CD4-positive, alpha-beta T cell treated with Interleukin-15 for 4 hours (primary cell): ENCODE measurements around the gene VPS37D.

Source experiments
- DNase-seq: peaks from one replicate; pipeline ENCODE4 v3.0.0-alpha.2; 2020; ENCODE audit warnings: low spot score

The VPS37D gene

GRCh38 chr7:73680501-73680900 lies 12.9 kb downstream of the VPS37D start:
- DNase-seq = no peak

DNA sequence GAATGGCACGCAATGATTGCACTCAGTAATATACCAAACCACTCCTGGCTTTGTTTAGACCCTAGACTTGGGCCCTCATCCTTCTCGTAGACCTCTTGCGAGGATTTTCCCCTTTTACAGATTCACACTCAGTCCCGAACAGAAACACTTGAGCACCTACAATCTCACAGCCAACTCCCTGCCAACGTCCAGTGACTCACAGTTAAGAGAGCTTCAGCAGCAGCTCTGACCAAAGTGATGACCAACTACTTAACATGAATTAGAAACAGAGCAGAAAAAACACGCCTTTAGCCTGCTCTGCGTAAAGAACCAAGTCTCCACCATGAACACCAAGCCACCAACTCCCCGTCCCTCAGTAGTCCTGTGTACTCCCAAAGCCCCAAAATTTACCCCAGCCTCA lies 13.4 kb downstream of the VPS37D start:
- DNase-seq = no peak

DNA sequence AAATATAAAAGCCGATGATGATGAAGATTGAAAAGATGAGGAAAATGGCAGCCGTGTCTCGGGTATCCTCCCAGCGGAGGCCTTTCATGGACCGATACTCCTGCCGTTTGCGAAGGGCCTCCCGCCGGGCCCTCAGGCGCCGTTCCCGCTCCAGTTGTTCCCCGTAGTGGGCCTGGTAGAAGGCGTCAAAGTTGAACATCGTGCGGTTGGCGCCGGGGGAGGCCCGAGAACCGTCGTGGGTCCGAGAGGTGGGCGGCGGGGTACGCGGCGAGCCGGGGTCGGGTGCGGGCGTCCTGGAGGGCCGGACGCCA lies 15.1 kb downstream of the VPS37D start:
- no peak for DNase-seq

DNA sequence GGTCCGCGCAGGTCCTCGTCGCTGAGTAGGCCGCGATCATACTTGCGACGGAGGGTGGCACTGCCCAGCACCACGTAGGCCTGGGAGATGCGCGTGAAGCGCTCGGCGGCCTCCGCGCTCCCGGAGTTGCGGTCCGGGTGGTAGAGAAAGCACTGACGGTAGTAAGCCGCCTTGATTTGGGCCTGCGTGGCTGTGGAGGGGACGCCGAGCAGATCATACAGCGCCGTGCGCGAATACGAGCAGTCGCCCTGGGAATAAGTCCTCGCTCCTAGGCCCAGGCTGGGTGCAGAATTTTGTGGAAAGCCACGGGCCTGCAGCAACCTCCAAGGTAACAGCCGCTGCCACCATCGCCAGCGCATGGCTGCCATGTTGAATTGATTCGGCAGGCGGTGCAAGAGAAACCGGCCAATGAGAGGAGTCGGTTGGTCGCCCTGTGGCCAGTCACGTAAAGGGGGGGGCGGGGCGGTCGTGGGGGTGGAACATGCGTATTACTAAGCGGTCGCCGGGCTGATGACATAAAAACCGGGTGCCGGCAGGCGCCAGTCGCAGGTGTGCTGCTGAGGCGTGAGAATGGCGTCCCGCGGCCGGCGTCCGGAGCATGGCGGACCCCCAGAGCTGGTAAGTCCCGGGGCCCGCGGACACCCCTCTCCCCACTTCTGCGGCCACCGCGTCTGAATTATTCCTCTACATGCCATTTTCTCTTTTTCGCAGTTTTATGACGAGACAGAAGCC lies 15.6 kb downstream of the VPS37D start, which contains the start of the genes BUD23 and DNAJC30:
Gene BUD23, plus strand, starts transcription at position 542 of the 732 bp plus-strand sequence. Its CDS starts 29 bp downstream, at position 571.
Gene DNAJC30, minus strand, starts transcription at position 398 of the 732 bp plus-strand sequence. Its CDS starts 30 bp downstream, at position 368.
- DNase-seq = peak; percentile 95

GRCh38 chr7:73683788-73684693 lies 16.4 kb downstream of the VPS37D start:
- DNase-seq = no peak

GRCh38 chr7:73685311-73685710 lies 17.7 kb downstream of the VPS37D start:
- no peak for DNase-seq

- DNase-seq = no peak
These were observed 20.7 kb downstream of the VPS37D start for GRCh38 chr7:73688288-73688687.

GRCh38 chr7:73690646-73691045 lies 23.0 kb downstream of the VPS37D start:
- no peak for DNase-seq

DNA sequence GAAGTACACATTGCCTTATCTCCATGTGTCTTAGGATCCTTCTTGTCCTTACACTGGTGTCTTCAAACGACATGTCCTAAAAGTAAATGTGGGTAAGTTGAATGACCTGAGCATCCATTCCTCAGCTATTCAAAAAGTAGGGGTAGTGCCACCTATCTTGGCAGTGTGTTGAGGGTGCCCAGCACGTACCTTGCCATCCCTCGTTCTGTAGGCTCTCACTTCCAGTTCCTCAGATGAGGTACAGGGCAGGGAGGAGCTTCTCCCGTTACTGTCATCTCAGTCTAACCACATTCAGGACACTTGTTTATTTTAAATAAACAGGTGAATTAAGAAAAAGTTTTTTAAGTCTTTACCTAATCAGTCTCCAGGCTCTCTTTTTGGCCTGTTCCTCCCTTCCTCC lies 28.7 kb downstream of the VPS37D start:
- DNase-seq = no peak

- no peak for DNase-seq
These were observed 30.8 kb downstream of the VPS37D start for GRCh38 chr7:73698410-73698809.

GRCh38 chr7:73699370-73700068 lies 31.9 kb downstream of the VPS37D start:
- no peak for DNase-seq

DNA sequence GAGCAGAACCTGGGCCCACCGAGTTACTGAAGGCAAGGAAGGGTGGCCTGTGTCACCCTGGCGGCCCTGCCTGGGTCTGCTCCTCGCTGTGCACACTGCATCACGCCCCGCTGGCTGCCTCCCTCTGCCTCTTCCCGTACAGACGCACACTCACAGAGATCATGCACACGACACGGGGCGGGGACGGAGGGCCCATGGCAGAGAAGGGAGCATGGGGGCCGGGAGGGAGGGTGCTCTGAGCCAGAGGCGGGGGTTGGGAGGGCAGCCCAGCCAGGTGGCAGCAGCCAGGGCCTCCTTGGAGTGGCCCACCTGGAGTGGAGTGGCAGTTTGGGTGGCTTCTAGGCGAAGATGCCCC lies 32.4 kb downstream of the VPS37D start:
- DNase-seq = no peak

DNA sequence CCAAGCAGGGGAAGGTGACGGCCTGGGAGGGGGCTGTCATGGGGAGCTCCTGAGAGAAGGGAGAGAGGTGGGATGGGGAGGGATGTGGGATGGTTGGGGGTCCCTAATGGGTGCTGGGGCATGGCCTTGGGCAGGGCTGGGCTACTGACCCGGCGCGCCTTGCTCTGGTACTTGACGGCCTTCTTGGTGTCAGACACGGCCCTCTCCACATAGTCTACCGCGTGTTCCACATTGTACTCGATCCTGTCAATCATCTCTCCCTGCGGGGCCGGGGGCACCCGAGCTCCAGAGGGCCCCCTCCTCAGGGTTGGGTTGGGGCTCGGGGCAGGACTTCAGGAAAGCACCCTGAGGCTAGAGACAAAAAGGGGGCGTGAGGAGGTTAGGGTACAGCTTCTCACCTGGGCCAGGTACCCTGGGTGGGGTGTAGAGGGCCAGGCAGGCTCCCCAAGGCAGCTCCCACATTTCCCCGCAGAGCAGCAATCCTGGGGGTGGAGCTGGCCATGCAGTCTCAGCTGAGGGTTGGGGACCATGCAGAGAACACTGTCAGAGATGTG lies 33.0 kb downstream of the VPS37D start:
- DNase-seq = no peak

DNA sequence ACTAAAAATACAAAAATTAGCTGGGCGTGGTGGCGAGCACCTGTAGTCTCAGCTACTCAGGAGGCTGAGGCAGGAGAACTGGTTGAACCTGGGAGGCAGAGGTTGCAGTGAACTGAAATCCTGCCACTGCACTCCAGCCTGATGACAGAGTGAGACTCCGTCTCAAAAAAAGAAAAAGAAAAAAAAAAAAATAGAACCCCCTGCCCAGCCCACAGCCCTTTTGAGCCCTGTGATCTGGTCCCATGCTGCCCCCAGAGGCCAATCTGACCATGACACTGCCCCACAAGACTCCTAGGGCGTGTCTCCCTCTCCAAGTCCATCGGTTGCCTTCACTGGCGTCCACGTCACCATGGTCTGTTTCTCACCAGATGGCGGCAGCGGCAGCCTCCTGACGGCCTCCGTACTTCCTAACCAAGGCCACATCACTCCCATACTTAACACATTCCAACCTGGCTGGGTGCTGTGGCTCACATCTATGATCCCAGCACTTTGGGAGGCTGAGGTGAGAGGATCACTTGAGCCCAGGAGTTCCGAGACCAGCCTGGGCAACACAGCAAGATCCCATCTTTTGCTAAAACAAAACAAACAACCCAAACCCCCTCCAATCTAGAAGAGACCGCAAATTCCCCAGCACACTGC lies 33.8 kb downstream of the VPS37D start:
- DNase-seq = peak; percentile 27

DNA sequence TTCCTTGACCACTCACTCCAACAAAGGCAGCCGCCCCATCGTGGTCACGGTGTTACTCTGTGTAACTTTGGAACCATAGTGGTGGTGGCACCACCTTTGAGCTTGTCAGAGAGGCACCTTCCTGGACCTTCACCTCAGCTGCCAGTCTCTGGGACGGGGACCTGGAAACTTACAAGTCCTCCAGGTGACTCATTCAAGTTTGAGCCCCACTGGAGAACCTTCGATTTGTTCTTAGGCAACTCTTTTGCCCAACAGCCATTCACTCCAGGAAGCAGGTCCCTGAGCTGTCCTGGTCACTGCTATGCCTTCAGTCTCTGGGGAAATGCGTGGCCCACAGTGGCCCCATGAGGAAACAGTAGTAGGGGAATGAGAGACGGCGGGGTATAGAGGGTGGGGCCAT lies 34.6 kb downstream of the VPS37D start:
- DNase-seq = no peak

GRCh38 chr7:73702665-73703064 lies 35.0 kb downstream of the VPS37D start:
- no peak for DNase-seq

- DNase-seq = no peak
These were observed 35.6 kb downstream of the VPS37D start for GRCh38 chr7:73703225-73703624.

- no peak for DNase-seq
These were observed 36.4 kb downstream of the VPS37D start for GRCh38 chr7:73703757-73704639.

- no peak for DNase-seq
These were observed 37.3 kb downstream of the VPS37D start for GRCh38 chr7:73704640-73705550.

DNA sequence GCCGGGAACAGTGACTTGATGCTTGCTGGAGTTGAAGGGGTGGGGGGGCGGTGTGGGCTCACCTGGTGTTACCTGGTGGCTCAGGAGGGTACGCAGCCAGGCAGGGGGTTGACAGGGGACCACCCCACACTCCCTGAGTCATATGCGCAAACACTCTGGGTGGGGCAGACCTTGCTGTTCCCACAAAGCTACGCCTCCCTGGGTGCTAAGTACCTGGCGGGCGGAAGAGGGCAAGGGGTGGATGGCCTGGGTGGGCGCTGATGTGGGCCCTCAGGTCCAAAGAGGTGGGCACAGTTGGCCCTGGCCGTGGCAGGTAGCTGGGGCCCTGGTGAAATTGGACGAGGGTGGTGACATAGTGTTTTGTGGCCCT lies 37.9 kb downstream of the VPS37D start:
- DNase-seq = no peak
